ENCODE data around the gene AFAP1L2.
"Not testable (repeated sequence)": the region's sequence is repeated elsewhere in the genome, so short reads cannot be mapped to it uniquely, and the experiment has no call there.

The AFAP1L2 gene

GRCh38 chr10:114356751-114357514 lies 47.4 kb downstream of the AFAP1L2 start:
- DNase-seq, result no peak

GRCh38 chr10:114356126-114356525 lies 48.2 kb downstream of the AFAP1L2 start:
- DNase-seq, result no peak

GRCh38 chr10:114353383-114353782 lies 50.9 kb downstream of the AFAP1L2 start:
- DNase-seq, result no peak

DNA sequence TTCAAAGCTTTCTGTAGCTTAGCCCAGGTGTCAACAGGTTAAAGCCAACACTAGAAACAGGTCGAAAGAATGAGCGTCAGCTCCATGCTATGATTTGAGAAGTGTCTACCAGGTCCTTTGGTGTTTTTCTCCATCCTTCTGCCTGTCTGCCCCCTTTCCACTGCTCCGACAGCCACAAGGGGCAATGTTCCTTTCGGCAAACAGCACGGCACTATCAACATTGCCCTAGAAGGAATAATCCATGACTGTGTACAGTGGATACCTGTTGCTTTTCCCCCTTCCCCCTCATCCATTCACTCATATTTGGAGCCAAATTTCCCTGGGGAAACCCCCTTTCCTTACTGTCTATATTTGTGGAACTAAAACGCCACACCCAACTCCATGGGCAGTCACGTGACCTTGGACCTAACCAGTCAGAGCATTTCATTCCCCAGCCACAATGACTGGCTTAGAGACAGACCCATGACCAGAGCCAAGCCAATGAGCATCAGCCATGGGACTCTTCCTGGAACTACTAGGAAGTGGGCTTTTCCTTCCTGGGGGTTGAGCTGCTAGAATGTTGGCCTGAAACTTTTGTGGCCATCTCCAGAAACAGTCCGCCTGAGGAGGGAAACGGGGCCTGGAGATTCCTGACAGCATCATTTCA lies 51.5 kb downstream of the AFAP1L2 start:
- no peak for DNase-seq

- no peak for DNase-seq
These were observed 53.6 kb downstream of the AFAP1L2 start for GRCh38 chr10:114350751-114351150.

GRCh38 chr10:114349522-114350215 lies 54.6 kb downstream of the AFAP1L2 start:
- no peak for DNase-seq

- DNase-seq, result not testable (repeated sequence)
These were observed 55.2 kb downstream of the AFAP1L2 start for GRCh38 chr10:114349071-114349470.

DNA sequence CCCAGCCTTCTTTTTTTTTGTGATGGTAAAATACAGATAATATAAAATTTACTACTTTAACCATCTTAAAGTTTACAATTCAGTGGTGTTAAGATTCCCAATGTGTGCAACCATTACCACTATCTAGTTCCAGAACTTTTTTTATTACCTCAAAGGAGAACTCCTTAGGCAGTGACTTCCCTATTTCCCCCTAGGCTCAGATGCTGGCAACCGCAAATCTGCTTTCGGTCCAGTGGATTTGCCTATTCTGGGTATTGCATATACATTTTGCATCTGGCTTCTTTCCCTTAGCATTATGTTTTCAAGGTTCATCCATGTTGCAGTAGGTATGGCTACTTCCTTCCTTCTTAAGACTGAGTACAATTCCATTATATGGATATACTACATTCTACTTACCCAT lies 56.5 kb downstream of the AFAP1L2 start:
- DNase-seq, result no peak

DNA sequence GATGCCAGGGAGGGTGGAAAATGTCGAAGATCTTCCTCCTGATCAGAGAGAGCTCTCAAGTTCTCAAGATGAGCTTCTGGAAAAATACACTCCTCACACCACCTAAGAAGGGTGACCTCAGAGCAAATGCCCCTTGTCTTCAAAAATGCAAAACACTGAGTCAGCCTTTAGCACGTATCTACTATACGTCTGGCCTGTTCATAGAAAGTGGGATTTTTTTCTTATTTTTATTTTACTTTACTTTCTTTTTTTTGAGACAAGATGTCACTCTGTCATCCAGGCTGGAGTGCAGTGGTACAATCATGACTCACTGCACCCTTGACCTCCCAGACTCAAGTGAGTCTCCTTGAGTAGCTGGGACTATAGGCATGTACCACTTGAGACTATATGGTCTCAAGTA lies 57.1 kb downstream of the AFAP1L2 start:
- DNase-seq, result no peak

- DNase-seq, result no peak
These were observed 57.9 kb downstream of the AFAP1L2 start for GRCh38 chr10:114346176-114347031.

GRCh38 chr10:114345701-114346100 lies 58.6 kb downstream of the AFAP1L2 start:
- no peak for DNase-seq

DNA sequence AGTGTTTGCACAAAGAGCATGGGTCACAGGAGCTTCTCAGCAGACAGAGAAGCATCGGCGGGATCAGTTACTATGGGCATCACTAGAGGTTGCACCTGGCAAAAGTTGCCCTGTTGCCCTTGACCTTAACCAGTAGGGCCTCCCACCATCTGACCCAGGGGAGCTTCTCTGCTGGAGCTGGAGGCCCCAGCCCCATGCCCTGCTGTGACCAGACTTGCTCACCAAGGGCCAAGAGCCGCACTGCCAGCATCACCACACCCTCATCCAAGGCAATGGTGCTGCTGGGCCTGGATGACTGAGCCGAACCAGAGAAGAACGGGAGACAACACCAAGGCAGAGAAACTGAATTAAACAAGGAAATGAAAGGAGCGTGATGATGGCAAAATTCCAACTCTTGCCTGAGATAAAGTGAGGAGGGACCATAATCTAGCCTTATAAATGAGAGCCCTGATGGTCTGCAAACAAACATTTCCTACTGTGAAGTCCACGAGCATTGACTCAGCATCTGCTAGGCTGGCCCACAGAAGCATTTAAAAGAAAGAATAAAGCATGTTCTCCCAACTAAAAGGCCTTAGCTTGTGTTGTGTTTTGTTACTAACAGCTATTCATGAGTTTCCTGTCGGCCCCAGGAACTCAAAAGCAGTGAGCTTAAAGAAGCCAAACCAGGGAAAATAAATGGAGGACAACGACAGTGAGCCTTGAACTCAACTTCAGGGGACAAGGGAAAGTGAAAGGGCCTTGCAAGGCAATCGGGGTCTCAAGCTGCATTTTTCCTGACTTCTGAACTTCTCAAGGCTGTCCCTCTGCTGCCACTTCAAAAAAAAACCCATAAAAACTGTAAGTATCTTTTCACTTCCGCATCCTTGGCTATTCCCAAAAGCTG lies 60.4 kb downstream of the AFAP1L2 start:
- DNase-seq, result no peak

DNA sequence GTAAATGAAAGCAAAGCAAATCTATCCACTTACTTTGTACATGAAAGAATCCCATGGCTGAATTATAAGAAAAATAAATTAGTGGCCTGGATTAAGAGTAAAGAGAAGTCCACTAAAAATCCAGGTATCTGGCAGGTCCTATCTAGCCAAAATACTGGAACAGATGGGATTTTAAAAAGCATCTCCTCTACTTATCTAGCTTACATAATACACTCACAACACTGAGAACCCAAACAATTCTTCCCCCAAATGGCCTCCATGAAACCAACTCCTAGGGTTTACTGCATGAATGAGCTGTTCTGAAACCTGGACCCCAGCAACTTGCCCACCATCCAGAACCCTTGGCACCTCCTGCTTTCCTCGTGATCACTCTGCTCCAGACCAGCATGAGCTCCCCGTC lies 61.3 kb downstream of the AFAP1L2 start:
- DNase-seq, result no peak

GRCh38 chr10:114340816-114341215 lies 63.5 kb downstream of the AFAP1L2 start:
- no peak for DNase-seq

GRCh38 chr10:114337510-114338462 lies 66.5 kb downstream of the AFAP1L2 start:
- no peak for DNase-seq

DNA sequence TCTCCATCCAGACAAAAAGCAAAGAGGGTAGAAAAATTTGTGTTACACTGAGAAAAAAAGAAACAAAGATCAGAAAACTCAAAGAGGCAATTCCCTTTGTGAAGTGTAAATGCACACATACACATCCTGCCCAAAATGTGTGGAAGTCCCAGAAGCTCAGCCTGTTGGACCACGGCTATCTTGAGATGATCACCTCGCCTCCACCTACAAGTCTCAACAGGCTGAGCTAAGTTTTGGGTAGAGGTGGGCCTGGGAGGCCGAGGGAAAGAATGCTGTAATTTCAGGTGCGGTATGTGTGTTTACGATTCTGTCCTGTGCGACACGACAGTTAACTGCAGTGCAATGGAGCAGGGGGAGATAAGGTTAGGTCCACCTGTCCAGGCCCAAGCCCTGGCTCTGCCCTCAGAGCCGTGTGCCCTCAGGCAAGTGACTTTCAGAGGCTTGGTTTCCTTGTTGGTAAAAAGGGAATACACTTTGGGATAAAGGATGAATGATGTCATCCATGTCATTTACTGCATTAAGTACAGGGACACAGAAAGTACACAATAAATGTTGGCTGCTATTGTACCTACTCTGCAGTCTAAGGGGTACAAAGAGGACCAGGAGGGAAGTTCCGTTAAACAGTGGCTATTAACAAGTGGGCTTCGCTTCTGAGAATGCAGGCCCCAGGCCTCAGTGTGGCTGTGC lies 67.3 kb downstream of the AFAP1L2 start:
- DNase-seq, result no peak

DNA sequence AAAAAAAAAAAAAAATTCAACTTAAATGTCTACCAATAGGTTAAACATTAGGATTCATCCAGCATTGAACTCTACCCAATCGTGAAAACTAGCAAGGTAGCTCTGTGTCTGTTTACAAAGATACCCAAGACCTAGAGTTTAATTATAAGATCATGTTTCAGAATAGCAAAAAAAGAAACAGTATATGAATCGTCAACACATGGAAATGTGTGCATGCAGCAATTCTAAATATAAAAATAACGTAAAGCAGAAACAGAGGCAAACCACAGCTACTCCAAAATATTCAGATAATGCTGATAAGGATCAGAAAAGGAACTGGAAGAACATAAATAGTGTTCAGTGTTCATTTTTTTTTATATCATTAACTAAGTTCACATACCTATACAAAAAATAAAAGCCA lies 68.7 kb downstream of the AFAP1L2 start:
- DNase-seq, result no peak

- DNase-seq, result no peak
These were observed 70.0 kb downstream of the AFAP1L2 start for GRCh38 chr10:114334301-114334700.

GRCh38 chr10:114333441-114333840 lies 70.9 kb downstream of the AFAP1L2 start:
- DNase-seq, result not testable (repeated sequence)
